ENCODE results near the gene SETSIP.
"Not testable (repeated sequence)": the region's sequence is repeated elsewhere in the genome, so short reads cannot be mapped to it uniquely, and the experiment has no call there.

DNA sequence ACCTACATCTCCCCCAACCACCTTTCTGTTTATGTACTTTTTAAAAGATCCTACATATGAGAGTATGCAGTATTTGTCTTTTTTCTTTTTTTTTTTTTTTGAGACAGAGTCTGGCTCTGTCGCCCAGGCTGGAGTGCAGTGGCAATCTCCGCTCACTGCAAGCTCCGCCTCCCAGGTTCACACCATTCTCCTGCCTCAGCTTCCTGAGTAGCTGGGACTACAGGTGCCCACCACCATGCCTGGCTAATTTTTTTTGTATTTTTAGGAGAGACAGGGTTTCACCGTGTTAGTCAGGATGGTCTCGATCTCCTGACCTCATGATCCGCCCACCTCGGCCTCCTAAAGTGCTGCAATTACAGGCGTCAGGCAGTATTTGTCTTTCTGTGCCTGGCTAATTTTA, 2.9 kb upstream of the SETSIP start:
- not testable (repeated sequence) for TF ChIP-seq POLR2A (IDR thresholded peaks at IDR 0.05)
- TF ChIP-seq, protein P1, sequence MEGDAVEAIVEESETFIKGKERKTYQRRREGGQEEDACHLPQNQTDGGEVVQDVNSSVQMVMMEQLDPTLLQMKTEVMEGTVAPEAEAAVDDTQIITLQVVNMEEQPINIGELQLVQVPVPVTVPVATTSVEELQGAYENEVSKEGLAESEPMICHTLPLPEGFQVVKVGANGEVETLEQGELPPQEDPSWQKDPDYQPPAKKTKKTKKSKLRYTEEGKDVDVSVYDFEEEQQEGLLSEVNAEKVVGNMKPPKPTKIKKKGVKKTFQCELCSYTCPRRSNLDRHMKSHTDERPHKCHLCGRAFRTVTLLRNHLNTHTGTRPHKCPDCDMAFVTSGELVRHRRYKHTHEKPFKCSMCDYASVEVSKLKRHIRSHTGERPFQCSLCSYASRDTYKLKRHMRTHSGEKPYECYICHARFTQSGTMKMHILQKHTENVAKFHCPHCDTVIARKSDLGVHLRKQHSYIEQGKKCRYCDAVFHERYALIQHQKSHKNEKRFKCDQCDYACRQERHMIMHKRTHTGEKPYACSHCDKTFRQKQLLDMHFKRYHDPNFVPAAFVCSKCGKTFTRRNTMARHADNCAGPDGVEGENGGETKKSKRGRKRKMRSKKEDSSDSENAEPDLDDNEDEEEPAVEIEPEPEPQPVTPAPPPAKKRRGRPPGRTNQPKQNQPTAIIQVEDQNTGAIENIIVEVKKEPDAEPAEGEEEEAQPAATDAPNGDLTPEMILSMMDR (IDR thresholded peaks at IDR 0.05), result not testable (repeated sequence)
